Endothelial cell (in vitro differentiated cells): ENCODE results near the gene C19orf44. TPM values are rescaled to one million over a fixed set of nuclear protein-coding genes. Genes with fewer than 3 reads are reported as not detected.

Source experiments
- DNase-seq: peaks from one replicate; pipeline ENCODE4 v3.0.0; 2021; ENCODE audit warnings: low spot score
- H3K27ac Mint-ChIP-seq: one replicate; pipeline ENCODE4 v1.8.0; 2021; ENCODE audit warnings: mixed read lengths, inconsistent platforms; ENCODE audit not compliant: unreplicated experiment
- H3K27me3 Mint-ChIP-seq: one replicate; pipeline ENCODE4 v1.8.0; 2021; ENCODE audit warnings: mild to moderate bottlenecking, moderate library complexity, mixed read lengths, inconsistent platforms; ENCODE audit not compliant: unreplicated experiment
- H3K36me3 Mint-ChIP-seq: one replicate; pipeline ENCODE4 v1.8.0; 2021; ENCODE audit warnings: mild to moderate bottlenecking, low read depth, mixed read lengths, inconsistent platforms; ENCODE audit not compliant: unreplicated experiment
- H3K4me1 Mint-ChIP-seq: one replicate; pipeline ENCODE4 v1.8.0; 2021; ENCODE audit warnings: mild to moderate bottlenecking, mixed read lengths, inconsistent platforms; ENCODE audit not compliant: unreplicated experiment
- H3K4me3 Mint-ChIP-seq: one replicate; pipeline ENCODE4 v1.8.0; 2021; ENCODE audit warnings: mild to moderate bottlenecking, mixed read lengths, inconsistent platforms; ENCODE audit not compliant: unreplicated experiment
- H3K9me3 Mint-ChIP-seq: one replicate; pipeline ENCODE4 v1.8.0; 2021; ENCODE audit warnings: mixed read lengths, inconsistent platforms; ENCODE audit not compliant: unreplicated experiment
- CTCF ChIP-seq: fragments of 200-600 bp; sonication (generic); IDR thresholded peaks from one replicate; pipeline ENCODE4 v1.5.0; 2021; ENCODE audit warnings: antibody characterized with exemption; ENCODE audit not compliant: unreplicated experiment
- total RNA-seq: library from RNA; stranded (reverse); fragmentation: NEBNext Ultra II Directional; extraction: Animal tissue kit (Norgen Biotek cat#: 25700); gene quantifications from one replicate; pipeline ENCODE4 v1.2.1, GENCODE V29; 2021; ENCODE audit not compliant: unreplicated experiment

C19orf44 gene
- total RNA-seq, 1 donor from 2014 or later: 3.7 TPM

GRCh38 chr19:16520986-16521624 is 24.9 kb downstream of the C19orf44 start:
- peaks cover 35% of the 10 kb centered on the region for H3K36me3 Mint-ChIP-seq
- no peak overlapping the region for H3K4me3 Mint-ChIP-seq
- H3K27ac Mint-ChIP-seq: peak overlapping the region; percentile 70
- no peak for TF ChIP-seq CTCF
- no peak for DNase-seq
- H3K27me3 Mint-ChIP-seq: peaks cover 5% of the 10 kb centered on the region
- H3K9me3 Mint-ChIP-seq: no peaks in the 10 kb centered on the region
- H3K4me1 Mint-ChIP-seq: no peaks in the 10 kb centered on the region

- no peaks in the 10 kb centered on the region for H3K9me3 Mint-ChIP-seq
- peaks cover 39% of the 10 kb centered on the region for H3K36me3 Mint-ChIP-seq
- no peak overlapping the region for H3K27ac Mint-ChIP-seq
- no peak for DNase-seq
- no peak for TF ChIP-seq CTCF
- peaks cover 5% of the 10 kb centered on the region for H3K27me3 Mint-ChIP-seq
- H3K4me3 Mint-ChIP-seq: no peak overlapping the region
- no peaks in the 10 kb centered on the region for H3K4me1 Mint-ChIP-seq
Observed at GRCh38 chr19:16521715-16522289, 25.6 kb downstream of the C19orf44 start.

GRCh38 chr19:16522559-16523377 is 26.6 kb downstream of the C19orf44 start:
- no peak for TF ChIP-seq CTCF
- H3K27ac Mint-ChIP-seq: no peak overlapping the region

GRCh38 chr19:16524991-16525734 is 29.0 kb downstream of the C19orf44 start:
- Mint-ChIP-seq H3K9me3 (no peaks in the 10 kb centered on the region), H3K4me1 (no peaks in the 10 kb centered on the region), H3K4me3 (no peak overlapping the region), H3K27me3 (peaks cover 4% of the 10 kb centered on the region), H3K27ac (no peak overlapping the region), H3K36me3 (peaks cover 29% of the 10 kb centered on the region)
- no peak for DNase-seq
- no peak for TF ChIP-seq CTCF

More at GRCh38 chr19:16522559-16523377, 26.6 kb downstream of the C19orf44 start:
- Mint-ChIP-seq H3K27me3 (peaks cover 5% of the 10 kb centered on the region), H3K4me1 (no peaks in the 10 kb centered on the region), H3K36me3 (peaks cover 36% of the 10 kb centered on the region), H3K9me3 (no peaks in the 10 kb centered on the region), H3K4me3 (no peak overlapping the region)
- DNase-seq: no peak
